ENCODE measurements around the gene LMAN1L. TPM values are rescaled to one million over a fixed set of nuclear protein-coding genes. Genes with fewer than 3 reads are reported as not detected.
A peak's percentile ranks its signal among the peaks of the same experiment; 100 is the strongest.

LMAN1L gene
- polyA plus RNA-seq, 1 donor, result not detected

DNA sequence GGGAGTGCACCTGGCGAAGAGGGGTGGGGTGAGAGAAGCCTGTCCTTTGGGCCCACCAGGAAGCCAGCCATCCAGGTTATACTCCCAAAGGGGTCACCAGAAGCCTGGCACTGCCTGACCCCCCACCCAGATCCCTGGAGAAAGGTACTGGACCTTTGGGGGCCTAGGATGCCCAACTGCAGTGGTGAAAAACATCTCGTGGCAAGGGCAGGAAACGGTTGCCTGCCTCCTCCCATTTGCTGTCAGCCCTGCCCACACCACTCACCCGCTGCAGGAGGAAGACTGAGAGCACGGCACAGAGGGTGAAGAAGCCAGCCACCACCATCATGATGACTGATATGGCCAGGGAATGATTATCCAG lies 32.6 kb downstream of the LMAN1L start:
- peaks cover 55% of the 10 kb centered on the region for H3K36me3 ChIP-seq (ENCODE audit: control insufficient read depth, insufficient read depth, low read length)
- no peak overlapping the region for H3K4me3 ChIP-seq (ENCODE audit: low read length)
- peaks cover 33% of the 10 kb centered on the region for H3K4me1 ChIP-seq (ENCODE audit: control insufficient read depth, insufficient read depth, low read length)
- no CpG with 5 or more reads among the region's 5 CpGs for WGBS (ENCODE audit: insufficient coverage, low lambda C conversion rate)
- no peaks in the 10 kb centered on the region for H3K9me3 ChIP-seq (ENCODE audit: control insufficient read depth, low read depth, low read length)
- no peak overlapping the region for H3K27ac ChIP-seq (ENCODE audit: low read length)
- DNase-seq, result no peak
- no peaks in the 10 kb centered on the region for H3K27me3 ChIP-seq (ENCODE audit: control insufficient read depth, insufficient read depth, low read length)

DNA sequence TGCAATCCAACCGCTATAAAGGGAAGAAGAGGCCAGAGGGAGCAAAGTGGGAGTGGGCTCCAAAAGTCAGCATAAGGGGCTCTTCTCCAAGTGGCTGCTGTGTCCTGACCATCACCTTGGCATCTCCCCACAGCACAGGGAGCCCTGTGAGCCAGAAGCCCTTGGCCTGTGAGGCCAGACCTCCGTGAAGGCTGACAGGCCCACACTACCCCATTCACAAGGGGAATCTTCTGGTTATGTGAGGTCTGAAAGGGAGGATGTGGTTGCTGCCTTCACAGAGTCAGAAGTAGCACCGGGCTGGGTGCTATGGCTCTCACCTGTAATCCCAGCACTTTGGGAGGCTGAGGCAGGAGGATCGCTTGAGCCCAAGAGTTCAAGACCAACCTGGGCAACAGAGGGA lies 32.9 kb downstream of the LMAN1L start:
- Histone ChIP-seq H3K36me3 (ENCODE audit: control insufficient read depth, insufficient read depth, low read length) (peaks cover 54% of the 10 kb centered on the region), H3K4me1 (ENCODE audit: control insufficient read depth, insufficient read depth, low read length) (peaks cover 33% of the 10 kb centered on the region), H3K9me3 (ENCODE audit: control insufficient read depth, low read depth, low read length) (no peaks in the 10 kb centered on the region), H3K4me3 (ENCODE audit: low read length) (no peak overlapping the region), H3K27me3 (ENCODE audit: control insufficient read depth, insufficient read depth, low read length) (no peaks in the 10 kb centered on the region), H3K27ac (ENCODE audit: low read length) (no peak overlapping the region)
- DNase-seq, result no peak
- WGBS (ENCODE audit: insufficient coverage, low lambda C conversion rate), result no CpG with 5 or more reads among the region's 4 CpGs

- no peaks in the 10 kb centered on the region for H3K9me3 ChIP-seq (ENCODE audit: control insufficient read depth, low read depth, low read length)
- WGBS (ENCODE audit: insufficient coverage, low lambda C conversion rate), result no CpG with 5 or more reads among the region's 3 CpGs
- H3K4me3 ChIP-seq (ENCODE audit: low read length), result no peak overlapping the region
- H3K4me1 ChIP-seq (ENCODE audit: control insufficient read depth, insufficient read depth, low read length), result peaks cover 26% of the 10 kb centered on the region
- no peaks in the 10 kb centered on the region for H3K27me3 ChIP-seq (ENCODE audit: control insufficient read depth, insufficient read depth, low read length)
- H3K27ac ChIP-seq (ENCODE audit: low read length), result no peak overlapping the region
- H3K36me3 ChIP-seq (ENCODE audit: control insufficient read depth, insufficient read depth, low read length), result peaks cover 68% of the 10 kb centered on the region
- DNase-seq, result no peak
These were observed 34.8 kb downstream of the LMAN1L start for GRCh38 chr15:74847432-74847831.

GRCh38 chr15:74850393-74850792 lies 37.8 kb downstream of the LMAN1L start:
- no CpG with 5 or more reads among the region's 4 CpGs for WGBS (ENCODE audit: insufficient coverage, low lambda C conversion rate)
- H3K27ac ChIP-seq (ENCODE audit: low read length), result peak overlapping the region; percentile 8

DNA sequence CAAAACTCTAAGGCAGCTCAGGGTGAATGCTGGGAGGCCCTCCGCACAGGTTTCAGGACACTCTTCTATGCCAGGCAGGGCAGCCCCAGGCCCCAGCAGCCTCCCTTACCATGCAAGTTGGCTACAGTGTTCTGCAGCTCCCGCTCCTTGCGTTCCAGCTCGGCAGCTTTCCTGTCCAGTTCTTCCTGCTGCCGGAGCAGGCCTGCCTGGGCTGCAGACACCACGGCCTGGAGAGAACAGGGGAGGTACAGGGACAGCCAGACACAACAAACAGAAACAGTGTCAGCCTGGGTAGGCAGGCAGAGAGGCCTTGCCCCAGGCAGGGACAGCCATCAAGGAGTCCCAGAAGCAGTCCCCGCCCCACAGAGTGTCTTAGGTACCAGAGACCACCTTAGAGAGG lies 39.3 kb downstream of the LMAN1L start:
- no peak for DNase-seq
- Histone ChIP-seq H3K4me3 (ENCODE audit: low read length) (no peak overlapping the region), H3K36me3 (ENCODE audit: control insufficient read depth, insufficient read depth, low read length) (peaks cover 70% of the 10 kb centered on the region), H3K9me3 (ENCODE audit: control insufficient read depth, low read depth, low read length) (no peaks in the 10 kb centered on the region), H3K4me1 (ENCODE audit: control insufficient read depth, insufficient read depth, low read length) (peaks cover 24% of the 10 kb centered on the region), H3K27me3 (ENCODE audit: control insufficient read depth, insufficient read depth, low read length) (no peaks in the 10 kb centered on the region), H3K27ac (ENCODE audit: low read length) (no peak overlapping the region)
- no CpG with 5 or more reads among the region's 7 CpGs for WGBS (ENCODE audit: insufficient coverage, low lambda C conversion rate)

More at GRCh38 chr15:74850393-74850792, 37.8 kb downstream of the LMAN1L start:
- Histone ChIP-seq H3K4me3 (ENCODE audit: low read length) (no peak overlapping the region), H3K27me3 (ENCODE audit: control insufficient read depth, insufficient read depth, low read length) (no peaks in the 10 kb centered on the region), H3K36me3 (ENCODE audit: control insufficient read depth, insufficient read depth, low read length) (peaks cover 81% of the 10 kb centered on the region), H3K4me1 (ENCODE audit: control insufficient read depth, insufficient read depth, low read length) (peaks cover 19% of the 10 kb centered on the region), H3K9me3 (ENCODE audit: control insufficient read depth, low read depth, low read length) (no peaks in the 10 kb centered on the region)
- DNase-seq, result peak in 1 of 2 donors; percentile 78

GRCh38 chr15:74854453-74855022 lies 41.9 kb downstream of the LMAN1L start:
- DNase-seq, result no peak
- Histone ChIP-seq H3K9me3 (ENCODE audit: control insufficient read depth, low read depth, low read length) (no peaks in the 10 kb centered on the region), H3K27me3 (ENCODE audit: control insufficient read depth, insufficient read depth, low read length) (no peaks in the 10 kb centered on the region), H3K4me1 (ENCODE audit: control insufficient read depth, insufficient read depth, low read length) (peaks cover 42% of the 10 kb centered on the region), H3K36me3 (ENCODE audit: control insufficient read depth, insufficient read depth, low read length) (peaks cover 61% of the 10 kb centered on the region), H3K4me3 (ENCODE audit: low read length) (no peak overlapping the region), H3K27ac (ENCODE audit: low read length) (no peak overlapping the region)
- WGBS (ENCODE audit: insufficient coverage, low lambda C conversion rate), result no CpG with 5 or more reads among the region's 13 CpGs

GRCh38 chr15:74855857-74856256 lies 43.2 kb downstream of the LMAN1L start:
- WGBS (ENCODE audit: insufficient coverage, low lambda C conversion rate), result no CpG with 5 or more reads among the region's 2 CpGs
- H3K36me3 ChIP-seq (ENCODE audit: control insufficient read depth, insufficient read depth, low read length), result peaks cover 50% of the 10 kb centered on the region
- DNase-seq, result no peak
- H3K27ac ChIP-seq (ENCODE audit: low read length), result no peak overlapping the region
- no peak overlapping the region for H3K4me3 ChIP-seq (ENCODE audit: low read length)
- H3K9me3 ChIP-seq (ENCODE audit: control insufficient read depth, low read depth, low read length), result no peaks in the 10 kb centered on the region
- H3K4me1 ChIP-seq (ENCODE audit: control insufficient read depth, insufficient read depth, low read length), result peaks cover 32% of the 10 kb centered on the region
- no peaks in the 10 kb centered on the region for H3K27me3 ChIP-seq (ENCODE audit: control insufficient read depth, insufficient read depth, low read length)

DNA sequence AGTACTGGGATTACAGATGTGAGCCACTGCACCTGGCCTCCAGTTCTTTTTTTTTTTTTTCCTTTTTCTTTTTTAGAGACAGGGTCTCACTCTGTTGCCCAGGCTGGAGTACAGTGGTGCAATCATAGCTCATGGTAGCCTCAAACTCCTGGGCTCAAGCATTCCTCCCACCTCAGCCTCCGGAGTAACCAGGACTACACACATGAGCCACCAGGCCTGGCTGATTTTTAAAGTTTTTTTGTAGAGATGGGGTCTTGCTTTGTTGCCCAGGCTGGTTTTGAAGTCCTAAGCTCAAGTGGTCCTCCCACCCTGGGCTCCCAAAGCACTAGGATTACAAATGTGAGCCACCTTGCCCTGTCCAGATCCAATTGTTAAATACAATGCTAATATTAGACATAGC lies 43.9 kb downstream of the LMAN1L start:
- H3K27me3 ChIP-seq (ENCODE audit: control insufficient read depth, insufficient read depth, low read length), result no peaks in the 10 kb centered on the region
- DNase-seq, result no peak
- peak overlapping the region; percentile 87 for H3K27ac ChIP-seq (ENCODE audit: low read length)
- H3K36me3 ChIP-seq (ENCODE audit: control insufficient read depth, insufficient read depth, low read length), result peaks cover 47% of the 10 kb centered on the region
- no peaks in the 10 kb centered on the region for H3K9me3 ChIP-seq (ENCODE audit: control insufficient read depth, low read depth, low read length)
- H3K4me3 ChIP-seq (ENCODE audit: low read length), result no peak overlapping the region
- WGBS (ENCODE audit: insufficient coverage, low lambda C conversion rate), result no CpG with 5 or more reads among the region's 1 CpG
- H3K4me1 ChIP-seq (ENCODE audit: control insufficient read depth, insufficient read depth, low read length), result peaks cover 27% of the 10 kb centered on the region

GRCh38 chr15:74857082-74857655 lies 44.5 kb downstream of the LMAN1L start:
- no CpG with 5 or more reads among the region's 5 CpGs for WGBS (ENCODE audit: insufficient coverage, low lambda C conversion rate)
- peak overlapping the region; percentile 87 for H3K27ac ChIP-seq (ENCODE audit: low read length)
- no peaks in the 10 kb centered on the region for H3K27me3 ChIP-seq (ENCODE audit: control insufficient read depth, insufficient read depth, low read length)
- no peak overlapping the region for H3K4me3 ChIP-seq (ENCODE audit: low read length)
- H3K36me3 ChIP-seq (ENCODE audit: control insufficient read depth, insufficient read depth, low read length), result peaks cover 41% of the 10 kb centered on the region
- DNase-seq, result peak in 1 of 2 donors; percentile 63
- peaks cover 27% of the 10 kb centered on the region for H3K4me1 ChIP-seq (ENCODE audit: control insufficient read depth, insufficient read depth, low read length)
- H3K9me3 ChIP-seq (ENCODE audit: control insufficient read depth, low read depth, low read length), result no peaks in the 10 kb centered on the region

- WGBS (ENCODE audit: insufficient coverage, low lambda C conversion rate), result no CpG with 5 or more reads among the region's 9 CpGs
- Histone ChIP-seq H3K9me3 (ENCODE audit: control insufficient read depth, low read depth, low read length) (no peaks in the 10 kb centered on the region), H3K36me3 (ENCODE audit: control insufficient read depth, insufficient read depth, low read length) (peaks cover 34% of the 10 kb centered on the region), H3K27me3 (ENCODE audit: control insufficient read depth, insufficient read depth, low read length) (no peaks in the 10 kb centered on the region), H3K27ac (ENCODE audit: low read length) (peak overlapping the region; percentile 87), H3K4me3 (ENCODE audit: low read length) (no peak overlapping the region), H3K4me1 (ENCODE audit: control insufficient read depth, insufficient read depth, low read length) (peaks cover 27% of the 10 kb centered on the region)
- DNase-seq, result no peak
These were observed 45.2 kb downstream of the LMAN1L start for GRCh38 chr15:74857671-74858368.

Measured in large intestine (tissue), 3 donors.